ENCODE data around the gene NDUFAF7.
"Not testable (repeated sequence)": the region's sequence is repeated elsewhere in the genome, so short reads cannot be mapped to it uniquely, and the experiment has no call there.

NDUFAF7 gene

GRCh38 chr2:37215250-37215649 is 16.2 kb upstream of the NDUFAF7 start:
- DNase-seq (ENCODE audit: low read depth): no peak

DNA sequence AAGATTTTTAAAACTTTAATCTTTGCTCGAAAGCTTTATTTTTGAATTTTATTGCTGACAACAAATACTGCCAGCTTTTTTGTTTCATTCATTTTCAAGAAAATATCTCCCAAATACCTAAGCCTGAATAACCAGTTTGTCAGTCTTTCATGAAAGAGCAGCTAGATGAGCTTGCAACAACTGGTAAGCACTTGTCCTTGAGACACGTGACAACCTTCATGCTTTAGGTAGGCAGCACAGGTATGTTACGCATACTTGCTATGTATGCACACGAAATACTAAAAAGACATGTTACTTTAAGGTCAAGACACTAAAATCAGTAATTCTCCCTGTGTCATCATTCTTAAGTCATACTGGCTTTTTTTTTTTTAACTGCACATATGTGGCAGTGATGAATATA is 12.4 kb upstream of the NDUFAF7 start:
- no peak for DNase-seq (ENCODE audit: low read depth)

DNA sequence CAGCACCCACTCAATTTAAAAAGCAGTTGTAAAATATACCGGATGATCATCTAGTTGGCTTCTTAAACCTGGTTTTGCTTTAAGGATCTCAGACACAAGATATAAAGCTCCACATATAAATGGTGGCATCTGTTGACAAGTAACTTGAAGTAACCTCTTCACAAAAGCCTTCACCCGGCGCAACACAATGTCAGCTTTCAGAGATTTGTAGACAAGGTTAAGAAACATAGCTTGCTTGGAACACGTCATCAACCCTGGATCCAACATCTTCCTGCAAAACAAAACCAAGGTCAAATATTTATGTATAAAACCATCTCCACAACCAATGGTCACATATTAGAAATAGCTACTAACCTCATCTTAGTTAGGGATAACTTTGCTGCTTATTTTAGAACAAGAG is 8.3 kb upstream of the NDUFAF7 start:
- DNase-seq (ENCODE audit: low read depth): no peak

DNA sequence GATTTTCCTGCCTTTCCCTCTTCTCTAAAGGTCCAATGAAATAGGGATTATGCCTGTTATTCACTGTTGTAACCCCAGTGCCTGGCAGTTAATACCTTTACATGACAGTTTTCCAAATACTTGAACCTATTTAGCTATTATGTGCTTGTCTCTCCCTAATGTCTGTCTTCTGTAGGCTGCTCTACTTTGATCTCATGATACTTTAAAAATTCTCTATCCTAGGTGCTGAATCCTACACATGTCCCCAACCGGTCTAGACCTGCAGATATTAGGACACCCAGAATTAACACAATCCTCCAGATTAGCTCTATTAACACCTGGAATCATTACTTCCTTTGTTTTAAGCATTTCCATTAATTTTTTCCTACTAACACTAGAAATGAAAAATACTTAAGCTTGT is 7.4 kb upstream of the NDUFAF7 start:
- DNase-seq (ENCODE audit: low read depth): no peak

- not testable (repeated sequence) for DNase-seq (ENCODE audit: low read depth)
Observed at GRCh38 chr2:37225129-37225528, 6.3 kb upstream of the NDUFAF7 start.

- DNase-seq (ENCODE audit: low read depth): no peak
Observed at GRCh38 chr2:37226863-37227262, 4.6 kb upstream of the NDUFAF7 start.

DNA sequence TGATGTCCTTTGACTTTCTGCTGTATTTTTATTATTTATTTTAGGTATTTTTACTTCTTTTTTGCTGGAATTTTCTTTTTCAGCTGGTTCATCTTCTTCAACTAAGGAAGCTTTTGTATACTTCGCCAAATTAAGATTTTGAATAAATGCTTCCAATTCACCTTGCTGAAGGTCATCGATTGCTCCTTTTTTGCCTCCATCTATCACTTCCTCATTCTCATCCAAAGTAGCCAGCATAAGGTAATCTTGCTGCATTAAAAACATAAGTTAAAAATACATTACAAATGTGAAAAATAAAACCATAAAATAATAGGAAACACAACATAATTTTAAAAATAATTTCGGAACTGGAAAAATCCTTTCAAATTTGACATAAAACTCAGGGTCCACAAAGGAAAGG is 2.7 kb upstream of the NDUFAF7 start:
- no peak for DNase-seq (ENCODE audit: low read depth)

DNA sequence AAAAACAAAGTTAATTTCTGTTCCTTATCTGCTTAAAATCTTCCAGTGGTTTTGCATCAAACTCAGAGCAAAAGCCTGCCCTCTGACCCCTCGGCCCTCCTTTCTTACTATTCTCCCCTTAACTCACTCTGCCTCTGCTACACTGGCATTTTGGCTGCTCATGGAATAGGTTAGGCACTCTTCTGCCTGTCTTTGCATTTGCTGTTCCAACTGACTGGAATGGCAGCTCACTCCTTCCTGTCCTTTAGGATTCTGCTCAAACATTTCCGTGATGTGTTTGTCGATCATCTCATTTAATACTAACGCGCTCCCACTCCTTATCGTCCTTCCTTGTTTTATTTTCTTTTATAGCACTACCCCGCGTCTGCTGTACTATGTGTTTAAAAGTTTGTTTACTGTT is 877 bp upstream of the NDUFAF7 start:
- no peak for DNase-seq (ENCODE audit: low read depth)

DNA sequence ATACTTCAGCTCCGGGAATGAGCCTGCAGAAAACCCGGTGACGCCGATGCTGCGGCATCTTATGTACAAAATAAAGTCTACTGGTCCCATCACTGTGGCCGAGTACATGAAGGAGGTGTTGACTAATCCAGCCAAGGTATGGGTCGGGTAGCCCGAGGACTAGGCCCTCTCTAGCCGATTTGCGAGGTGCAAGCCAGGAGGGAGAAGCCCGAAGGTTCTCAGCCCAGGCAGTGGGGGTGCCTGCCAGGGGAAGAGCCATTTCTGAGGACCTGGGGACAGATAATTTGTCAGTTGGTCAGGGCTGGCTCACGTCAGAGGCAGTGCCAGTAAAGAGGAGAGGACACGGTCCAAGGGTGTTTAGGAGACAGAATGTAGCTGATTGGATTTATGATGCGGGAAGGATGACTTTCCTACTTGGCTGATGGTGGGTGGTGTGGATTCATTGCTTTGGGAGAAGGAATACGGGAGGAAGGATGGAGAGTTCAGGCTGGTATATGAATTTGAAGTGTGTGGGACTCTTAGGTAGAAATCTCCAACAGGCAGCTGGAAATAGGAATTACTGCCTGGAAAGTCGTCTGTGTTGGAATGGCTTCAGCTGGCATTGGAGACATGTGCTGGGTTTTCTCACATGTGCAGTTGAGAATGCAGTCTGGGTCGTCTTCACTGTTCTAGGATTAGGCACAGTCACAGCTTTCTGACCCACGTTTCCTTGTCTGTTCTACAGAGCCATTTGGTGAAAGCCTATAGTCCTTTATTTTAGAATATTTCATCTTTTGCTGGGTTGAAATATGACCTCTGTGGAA is 874 bp downstream of the NDUFAF7 start:
- DNase-seq (ENCODE audit: low read depth): no peak

DNA sequence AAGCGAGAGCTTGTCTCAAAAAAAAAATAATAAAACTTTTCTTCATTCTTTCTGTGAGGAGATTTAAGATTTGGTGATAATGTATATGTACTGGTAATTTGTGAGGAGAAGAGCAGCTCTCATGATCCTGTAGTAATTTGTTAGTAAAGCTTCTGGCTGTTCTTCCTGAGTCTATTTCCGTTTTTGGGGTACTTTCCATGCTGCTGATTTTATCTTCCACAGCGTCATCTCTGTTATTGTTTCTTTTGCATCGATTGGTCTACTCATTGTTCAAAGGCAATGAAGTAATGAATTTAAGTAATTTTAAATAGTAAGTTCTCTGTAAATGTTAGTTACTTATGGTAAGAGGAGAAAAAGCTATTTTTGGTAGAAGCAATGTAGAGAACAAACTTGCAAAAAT is 12.0 kb downstream of the NDUFAF7 start:
- no peak for DNase-seq (ENCODE audit: low read depth)

GRCh38 chr2:37244017-37244416 is 12.6 kb downstream of the NDUFAF7 start:
- no peak for DNase-seq (ENCODE audit: low read depth)

GRCh38 chr2:37244755-37245154 is 13.3 kb downstream of the NDUFAF7 start:
- no peak for DNase-seq (ENCODE audit: low read depth)

GRCh38 chr2:37246205-37246604 is 14.7 kb downstream of the NDUFAF7 start:
- no peak for DNase-seq (ENCODE audit: low read depth)

DNA sequence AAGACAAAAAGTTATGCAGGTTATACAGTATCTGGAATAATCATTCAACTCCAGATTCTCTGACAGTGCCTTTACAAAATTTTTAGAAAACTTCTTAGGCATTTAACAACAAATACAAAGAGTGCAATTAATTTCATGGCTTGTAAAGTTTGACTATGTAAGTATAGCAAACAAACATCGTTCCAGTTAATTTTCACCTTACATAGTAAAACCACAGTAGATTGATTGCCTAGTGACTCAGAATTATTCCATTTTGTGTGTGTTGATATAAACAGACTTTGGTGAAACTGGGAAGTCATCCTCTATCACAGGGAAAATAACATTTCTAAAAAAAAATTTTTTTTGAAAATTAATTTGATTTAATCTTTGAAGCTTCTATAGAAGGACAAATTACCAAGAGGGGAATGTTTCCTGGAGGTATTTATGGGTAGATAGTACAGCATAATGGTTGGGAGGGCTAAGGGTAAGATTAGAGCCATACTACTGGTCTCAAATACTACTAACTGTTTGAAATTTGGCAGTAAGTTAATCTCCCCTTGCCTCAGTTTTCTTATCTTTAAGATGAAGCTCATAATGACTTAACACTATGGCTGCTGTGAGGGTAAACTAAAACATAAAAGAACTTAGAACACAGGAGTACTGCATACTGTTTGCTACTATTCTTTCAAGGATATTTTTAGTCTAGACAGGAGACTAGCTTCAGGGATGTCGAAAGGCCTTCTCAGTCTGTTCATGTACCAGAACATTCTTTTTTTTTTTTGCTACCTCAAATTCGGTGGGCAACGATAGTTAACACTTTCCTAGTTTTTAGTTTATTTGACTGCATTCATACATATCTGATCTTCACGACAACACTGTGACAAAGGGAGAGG is 19.6 kb downstream of the NDUFAF7 start:
- no peak for DNase-seq (ENCODE audit: low read depth)

- no peak for DNase-seq (ENCODE audit: low read depth)
Observed at GRCh38 chr2:37262522-37262921, 31.1 kb downstream of the NDUFAF7 start.

DNA sequence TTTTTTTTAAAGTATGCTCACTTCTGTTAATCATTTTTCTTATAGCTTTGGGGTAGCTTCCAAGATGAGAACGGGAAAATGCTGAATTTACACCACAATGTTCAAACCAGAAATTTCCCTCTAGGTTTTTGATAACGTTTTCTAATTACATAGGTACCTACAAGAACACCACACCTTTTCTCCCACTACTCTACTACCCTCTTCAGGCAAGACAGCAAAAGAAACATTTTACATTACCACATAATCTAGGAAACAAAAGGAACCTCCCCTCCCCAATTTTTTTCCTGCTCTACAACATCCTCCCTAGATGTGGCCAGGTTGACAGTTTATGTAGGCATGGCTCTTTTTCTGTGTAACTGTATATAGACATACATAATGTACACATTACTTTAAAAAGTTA is 32.4 kb downstream of the NDUFAF7 start:
- DNase-seq (ENCODE audit: low read depth): no peak

DNA sequence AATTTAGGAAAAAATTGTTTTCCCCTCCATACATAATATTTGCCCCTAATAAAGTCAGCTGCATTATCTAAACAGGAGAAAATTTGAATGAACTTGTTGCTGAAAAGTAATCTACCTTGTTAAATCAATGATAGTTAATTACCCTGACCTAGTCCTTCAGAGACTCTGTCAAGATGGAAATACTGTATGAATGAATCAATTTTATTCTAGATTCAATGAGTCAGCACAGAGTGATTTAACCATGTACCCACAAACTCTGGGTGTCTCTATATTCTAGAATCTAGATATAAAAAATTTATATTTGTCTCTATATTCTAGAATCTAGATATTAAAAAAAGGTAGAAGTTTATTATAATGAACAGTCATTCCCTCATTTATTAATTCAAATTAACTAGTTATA is 36.2 kb downstream of the NDUFAF7 start:
- DNase-seq (ENCODE audit: low read depth): no peak

DNA sequence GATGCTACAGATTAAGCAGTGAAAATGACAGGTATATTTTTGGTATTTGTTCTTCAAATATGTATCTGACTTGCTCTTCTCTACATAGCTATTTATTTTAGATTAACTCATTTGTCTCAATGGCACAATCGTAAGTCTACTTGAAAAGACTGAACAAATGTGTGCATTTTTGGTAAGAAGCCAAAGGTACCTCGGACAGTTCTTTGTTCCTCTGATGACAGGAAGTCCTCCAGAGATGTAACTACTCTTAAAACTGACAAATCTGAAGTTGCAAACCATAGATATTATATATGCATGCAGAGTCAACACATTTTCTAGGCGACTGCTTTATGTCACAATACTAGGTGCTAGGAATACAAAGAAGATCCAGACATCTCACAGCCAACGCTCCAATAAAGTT is 36.7 kb downstream of the NDUFAF7 start:
- DNase-seq (ENCODE audit: low read depth): no peak

- no peak for DNase-seq (ENCODE audit: low read depth)
Observed at GRCh38 chr2:37271376-37272067, 40.1 kb downstream of the NDUFAF7 start.

DNA sequence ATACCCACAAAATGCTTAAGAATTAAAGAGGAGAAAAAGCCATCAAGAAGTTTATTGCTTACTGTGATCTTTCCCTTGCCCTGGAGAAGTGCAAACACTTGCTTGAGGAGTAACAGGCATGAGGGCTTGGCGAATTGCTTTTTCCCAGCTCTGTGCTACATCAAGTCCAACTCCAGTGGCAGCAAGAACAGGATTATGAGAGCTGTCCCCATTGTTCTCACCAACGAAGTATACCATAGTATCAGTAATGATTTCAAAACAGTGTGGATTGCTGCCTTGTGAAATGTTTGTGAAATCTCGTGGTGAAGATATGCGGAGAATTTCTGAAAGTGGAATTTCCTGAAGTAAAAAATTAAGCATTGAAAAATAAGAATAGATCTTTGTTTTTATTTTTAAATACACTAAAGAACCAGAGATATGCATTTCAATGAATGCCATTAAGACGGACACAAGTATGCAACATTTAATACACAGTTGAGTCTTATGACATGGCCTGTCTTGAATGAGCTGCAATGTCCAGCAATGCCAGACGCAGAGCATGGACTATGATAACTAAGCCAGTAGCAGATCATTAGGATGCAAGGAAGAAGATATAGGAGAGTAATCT is 43.0 kb downstream of the NDUFAF7 start:
- DNase-seq (ENCODE audit: low read depth): no peak

GRCh38 chr2:37276291-37276690 is 44.8 kb downstream of the NDUFAF7 start:
- no peak for DNase-seq (ENCODE audit: low read depth)

- no peak for DNase-seq (ENCODE audit: low read depth)
Observed at GRCh38 chr2:37281916-37282315, 50.5 kb downstream of the NDUFAF7 start.
